OCI-LY1 (cell line): ENCODE measurements around the gene PPP1CB.

Source experiments
- H2AFZ ChIP-seq: fragments of 200-600 bp; sonication (generic), shearing (Covaris generic); 2 replicates; pipeline ENCODE4 v1.6.0; 2014; ENCODE audit warnings: antibody characterized with exemption, mild to moderate bottlenecking, low read length
- H3F3A ChIP-seq: fragments of 200-600 bp; sonication (generic), shearing (Covaris generic); 2 replicates; pipeline ENCODE4 v1.6.0; 2014; ENCODE audit warnings: mild to moderate bottlenecking, antibody characterized with exemption, low read length, moderate library complexity; ENCODE audit not compliant: insufficient read depth
- H3K27ac ChIP-seq: fragments of 200-600 bp; sonication (generic); 2 replicates; pipeline ENCODE4 v1.5.1; 2014; ENCODE audit warnings: low read length, mixed run types, mild to moderate bottlenecking, low read depth; ENCODE audit not compliant: poor library complexity, severe bottlenecking
- H3K27me3 ChIP-seq: fragments of 200-600 bp; sonication (generic); 2 replicates; pipeline ENCODE4 v1.6.0; 2014; ENCODE audit warnings: antibody characterized with exemption, mild to moderate bottlenecking, low read length, moderate library complexity; ENCODE audit not compliant: insufficient read depth
- H3K36me3 ChIP-seq: fragments of 200-600 bp; sonication (generic); 2 replicates; pipeline ENCODE4 v1.6.1; 2014; ENCODE audit warnings: mild to moderate bottlenecking, antibody characterized with exemption, low read length, moderate library complexity, mixed read lengths; ENCODE audit not compliant: insufficient read depth
- H3K4me1 ChIP-seq: fragments of 200-600 bp; sonication (generic); 2 replicates; pipeline ENCODE4 v1.5.1; 2014; ENCODE audit warnings: mild to moderate bottlenecking, low read length, moderate library complexity; ENCODE audit not compliant: insufficient read depth, severe bottlenecking
- H3K4me2 ChIP-seq: fragments of 200-600 bp; sonication (generic), shearing (Covaris generic); 2 replicates; pipeline ENCODE4 v1.6.1; 2014; ENCODE audit warnings: low read length
- H3K4me3 ChIP-seq: fragments of 200-600 bp; sonication (generic); 2 replicates; pipeline ENCODE4 v1.5.1; 2014; ENCODE audit warnings: low read length, low read depth, mild to moderate bottlenecking, mixed read lengths; ENCODE audit not compliant: poor library complexity, severe bottlenecking
- H3K79me2 ChIP-seq: fragments of 200-600 bp; shearing (Covaris generic); 2 replicates; pipeline ENCODE4 v1.6.1; 2016; ENCODE audit warnings: mixed run types, low read length, mixed read lengths; ENCODE audit not compliant: insufficient read depth
- H3K9ac ChIP-seq: fragments of 200-600 bp; sonication (generic), shearing (Covaris generic); 2 replicates; pipeline ENCODE4 v1.6.1; 2014; ENCODE audit warnings: mild to moderate bottlenecking, low read length, mixed read lengths
- H3K9me2 ChIP-seq: fragments of 200-600 bp; sonication (generic), shearing (Covaris generic); 2 replicates; pipeline ENCODE4 v1.6.1; 2014; ENCODE audit warnings: low read depth, mild to moderate bottlenecking, low read length, mixed read lengths
- H3K9me3 ChIP-seq: fragments of 200-600 bp; shearing (Covaris generic); 2 replicates; pipeline ENCODE4 v1.6.1; 2014; ENCODE audit warnings: low read length, mixed read lengths
- H4K20me1 ChIP-seq: fragments of 200-600 bp; sonication (generic), shearing (Covaris generic); 2 replicates; pipeline ENCODE4 v1.6.0; 2016; ENCODE audit warnings: mild to moderate bottlenecking, low read length; ENCODE audit not compliant: insufficient read depth
- CTCF ChIP-seq: fragments of 200-600 bp; sonication (generic), shearing (Covaris generic); IDR thresholded peaks from 2 replicates; pipeline ENCODE4 v1.5.1; 2017; ENCODE audit warnings: mild to moderate bottlenecking, antibody characterized with exemption, low read length, moderate library complexity, mixed read lengths
- EZH2 ChIP-seq: fragments of 200-600 bp; sonication (generic), shearing (Covaris generic); IDR thresholded peaks from 2 replicates; pipeline ENCODE4 v1.8.0; 2017; ENCODE audit warnings: borderline replicate concordance, mixed run types, mild to moderate bottlenecking, antibody characterized with exemption, low read length, moderate library complexity, mixed read lengths

Gene PPP1CB

GRCh38 chr2:28745876-28746275 is 5.8 kb upstream of the PPP1CB start:
- no peaks in the 10 kb centered on the region for H3F3A ChIP-seq
- H3K36me3 ChIP-seq = no peaks in the 10 kb centered on the region
- no peaks in the 10 kb centered on the region for H3K9me2 ChIP-seq
- no peak overlapping the region for H2AFZ ChIP-seq
- H3K27ac ChIP-seq = no peak overlapping the region
- H3K79me2 ChIP-seq = no peaks in the 10 kb centered on the region
- peaks cover 2% of the 10 kb centered on the region; the same call in 1 of the 2 replicates for H3K27me3 ChIP-seq
- no peaks in the 10 kb centered on the region for H3K9me3 ChIP-seq
- peaks cover 10% of the 10 kb centered on the region for H3K4me1 ChIP-seq
- H4K20me1 ChIP-seq = no peaks in the 10 kb centered on the region
- TF ChIP-seq CTCF = no peak
- TF ChIP-seq EZH2 = no peak
- no peak overlapping the region for H3K4me2 ChIP-seq
- H3K4me3 ChIP-seq = no peak overlapping the region
- no peak overlapping the region for H3K9ac ChIP-seq

- TF ChIP-seq CTCF (no peak), EZH2 (no peak)
- H4K20me1 ChIP-seq = no peaks in the 10 kb centered on the region
- H3F3A ChIP-seq = no peaks in the 10 kb centered on the region
These were observed 5.1 kb upstream of the PPP1CB start for GRCh38 chr2:28746429-28747111.

GRCh38 chr2:28747714-28748113 is 3.9 kb upstream of the PPP1CB start:
- H4K20me1 ChIP-seq = no peaks in the 10 kb centered on the region
- H3K4me2 ChIP-seq = no peak overlapping the region
- no peaks in the 10 kb centered on the region for H3K27me3 ChIP-seq
- H3K9me3 ChIP-seq = no peaks in the 10 kb centered on the region
- no peak for TF ChIP-seq CTCF
- no peak for TF ChIP-seq EZH2
- H3F3A ChIP-seq = no peaks in the 10 kb centered on the region
- no peak overlapping the region for H3K9ac ChIP-seq
- no peak overlapping the region for H2AFZ ChIP-seq
- no peak overlapping the region for H3K4me3 ChIP-seq
- no peak overlapping the region for H3K27ac ChIP-seq
- H3K9me2 ChIP-seq = no peaks in the 10 kb centered on the region
- no peaks in the 10 kb centered on the region for H3K36me3 ChIP-seq
- H3K4me1 ChIP-seq = peaks cover 15% of the 10 kb centered on the region
- H3K79me2 ChIP-seq = peaks cover 7% of the 10 kb centered on the region

More at GRCh38 chr2:28746429-28747111, 5.1 kb upstream of the PPP1CB start:
- no peak overlapping the region for H3K4me2 ChIP-seq
- no peaks in the 10 kb centered on the region for H3K27me3 ChIP-seq
- no peak overlapping the region for H3K9ac ChIP-seq
- H3K9me3 ChIP-seq = no peaks in the 10 kb centered on the region
- H3K36me3 ChIP-seq = no peaks in the 10 kb centered on the region
- no peaks in the 10 kb centered on the region for H3K79me2 ChIP-seq
- no peak overlapping the region for H3K4me3 ChIP-seq
- H2AFZ ChIP-seq = no peak overlapping the region
- H3K27ac ChIP-seq = no peak overlapping the region
- H3K9me2 ChIP-seq = no peaks in the 10 kb centered on the region
- H3K4me1 ChIP-seq = peaks cover 15% of the 10 kb centered on the region
